Measurements from ENCODE around the gene LTK.

DNA sequence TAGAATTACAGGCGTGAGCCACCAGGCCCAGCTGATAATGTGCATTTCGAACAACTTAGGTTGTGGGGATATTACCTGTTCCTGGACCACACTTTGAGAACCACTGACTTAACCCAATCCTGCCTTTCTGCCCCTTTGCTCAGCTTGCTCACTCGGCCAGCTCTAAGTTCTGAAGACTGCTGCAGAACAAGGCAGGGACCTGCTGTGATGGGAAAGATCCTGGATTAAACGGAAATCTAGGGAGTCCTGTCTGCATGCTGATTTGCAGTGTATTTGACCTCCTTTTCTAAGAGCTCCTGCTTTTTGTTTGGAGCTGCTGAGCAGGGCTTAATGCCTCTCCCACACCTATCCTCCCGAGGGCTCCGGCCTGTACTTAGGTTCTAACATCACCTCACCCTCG lies 2.9 kb downstream of the LTK start:
- no peak for TF ChIP-seq EP300 (IDR thresholded peaks at IDR 0.05)
- TF ChIP-seq, protein P1, sequence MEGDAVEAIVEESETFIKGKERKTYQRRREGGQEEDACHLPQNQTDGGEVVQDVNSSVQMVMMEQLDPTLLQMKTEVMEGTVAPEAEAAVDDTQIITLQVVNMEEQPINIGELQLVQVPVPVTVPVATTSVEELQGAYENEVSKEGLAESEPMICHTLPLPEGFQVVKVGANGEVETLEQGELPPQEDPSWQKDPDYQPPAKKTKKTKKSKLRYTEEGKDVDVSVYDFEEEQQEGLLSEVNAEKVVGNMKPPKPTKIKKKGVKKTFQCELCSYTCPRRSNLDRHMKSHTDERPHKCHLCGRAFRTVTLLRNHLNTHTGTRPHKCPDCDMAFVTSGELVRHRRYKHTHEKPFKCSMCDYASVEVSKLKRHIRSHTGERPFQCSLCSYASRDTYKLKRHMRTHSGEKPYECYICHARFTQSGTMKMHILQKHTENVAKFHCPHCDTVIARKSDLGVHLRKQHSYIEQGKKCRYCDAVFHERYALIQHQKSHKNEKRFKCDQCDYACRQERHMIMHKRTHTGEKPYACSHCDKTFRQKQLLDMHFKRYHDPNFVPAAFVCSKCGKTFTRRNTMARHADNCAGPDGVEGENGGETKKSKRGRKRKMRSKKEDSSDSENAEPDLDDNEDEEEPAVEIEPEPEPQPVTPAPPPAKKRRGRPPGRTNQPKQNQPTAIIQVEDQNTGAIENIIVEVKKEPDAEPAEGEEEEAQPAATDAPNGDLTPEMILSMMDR (IDR thresholded peaks at IDR 0.05), result no peak
- TF ChIP-seq POLR2AphosphoS5 (IDR thresholded peaks at IDR 0.05), result no peak

Measured in suprapubic skin (tissue), 4 donors.